ENCODE data around the gene CELSR1.
A peak's percentile ranks its signal among the peaks of the same experiment; 100 is the strongest.

Gene CELSR1

DNA sequence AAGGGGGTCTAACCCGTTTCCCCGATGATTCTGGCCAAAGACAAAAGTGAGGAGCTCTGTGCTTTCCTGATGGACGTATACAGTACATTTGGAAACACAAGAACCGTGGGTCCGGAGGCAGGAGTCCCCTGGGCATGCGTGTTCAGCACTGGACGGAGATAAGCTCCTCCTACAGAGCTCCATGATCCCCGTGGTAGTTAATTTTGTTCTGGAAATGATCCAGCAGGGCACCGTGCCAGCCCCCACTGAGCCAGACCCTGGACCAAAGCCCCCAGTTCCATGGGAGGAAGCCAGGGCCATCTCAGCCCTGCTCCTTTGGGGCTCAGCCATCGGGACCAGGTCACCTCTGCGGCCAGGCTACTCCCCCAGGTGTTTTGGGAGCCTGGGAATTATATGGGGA, 118.6 kb downstream of the CELSR1 start:
- Histone ChIP-seq H3K9me3 (no peaks in the 10 kb centered on the region), H3K4me3 (ENCODE audit: low read depth, low read length) (peak overlapping the region; percentile 24), H3K36me3 (no peaks in the 10 kb centered on the region), H3K4me1 (peaks cover 3% of the 10 kb centered on the region), H3K27me3 (no peaks in the 10 kb centered on the region)
- TF ChIP-seq, protein P1, sequence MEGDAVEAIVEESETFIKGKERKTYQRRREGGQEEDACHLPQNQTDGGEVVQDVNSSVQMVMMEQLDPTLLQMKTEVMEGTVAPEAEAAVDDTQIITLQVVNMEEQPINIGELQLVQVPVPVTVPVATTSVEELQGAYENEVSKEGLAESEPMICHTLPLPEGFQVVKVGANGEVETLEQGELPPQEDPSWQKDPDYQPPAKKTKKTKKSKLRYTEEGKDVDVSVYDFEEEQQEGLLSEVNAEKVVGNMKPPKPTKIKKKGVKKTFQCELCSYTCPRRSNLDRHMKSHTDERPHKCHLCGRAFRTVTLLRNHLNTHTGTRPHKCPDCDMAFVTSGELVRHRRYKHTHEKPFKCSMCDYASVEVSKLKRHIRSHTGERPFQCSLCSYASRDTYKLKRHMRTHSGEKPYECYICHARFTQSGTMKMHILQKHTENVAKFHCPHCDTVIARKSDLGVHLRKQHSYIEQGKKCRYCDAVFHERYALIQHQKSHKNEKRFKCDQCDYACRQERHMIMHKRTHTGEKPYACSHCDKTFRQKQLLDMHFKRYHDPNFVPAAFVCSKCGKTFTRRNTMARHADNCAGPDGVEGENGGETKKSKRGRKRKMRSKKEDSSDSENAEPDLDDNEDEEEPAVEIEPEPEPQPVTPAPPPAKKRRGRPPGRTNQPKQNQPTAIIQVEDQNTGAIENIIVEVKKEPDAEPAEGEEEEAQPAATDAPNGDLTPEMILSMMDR (IDR thresholded peaks at IDR 0.05; ENCODE audit: low read depth, low read length): no peak
- DNase-seq: peak; percentile 70

DNA sequence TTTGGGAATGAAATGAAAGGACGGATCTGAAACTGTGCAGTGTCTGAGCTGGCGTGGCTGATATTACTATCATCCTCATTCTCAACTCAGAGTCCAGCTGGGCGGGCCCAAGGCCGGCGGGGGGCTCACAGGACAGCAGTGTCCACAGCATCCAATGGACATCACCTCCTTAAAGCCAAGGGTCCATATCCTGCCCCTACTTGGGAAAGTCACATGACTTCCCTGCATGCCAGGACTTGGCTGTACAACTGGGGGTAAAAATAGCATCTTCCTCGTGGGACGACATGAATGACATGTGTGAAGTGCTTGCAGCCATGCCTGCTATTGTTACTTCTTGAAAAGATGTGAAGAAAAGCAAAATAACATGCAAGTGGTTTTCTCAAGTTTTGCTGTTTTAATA, 119.7 kb downstream of the CELSR1 start:
- H3K27me3 ChIP-seq: no peaks in the 10 kb centered on the region
- TF ChIP-seq, protein P1 (IDR thresholded peaks at IDR 0.05; ENCODE audit: low read depth, low read length): no peak
- H3K36me3 ChIP-seq: no peaks in the 10 kb centered on the region
- no peaks in the 10 kb centered on the region for H3K9me3 ChIP-seq
- H3K4me1 ChIP-seq: peaks cover 3% of the 10 kb centered on the region
- no peak overlapping the region for H3K4me3 ChIP-seq (ENCODE audit: low read depth, low read length)
- DNase-seq: no peak

DNA sequence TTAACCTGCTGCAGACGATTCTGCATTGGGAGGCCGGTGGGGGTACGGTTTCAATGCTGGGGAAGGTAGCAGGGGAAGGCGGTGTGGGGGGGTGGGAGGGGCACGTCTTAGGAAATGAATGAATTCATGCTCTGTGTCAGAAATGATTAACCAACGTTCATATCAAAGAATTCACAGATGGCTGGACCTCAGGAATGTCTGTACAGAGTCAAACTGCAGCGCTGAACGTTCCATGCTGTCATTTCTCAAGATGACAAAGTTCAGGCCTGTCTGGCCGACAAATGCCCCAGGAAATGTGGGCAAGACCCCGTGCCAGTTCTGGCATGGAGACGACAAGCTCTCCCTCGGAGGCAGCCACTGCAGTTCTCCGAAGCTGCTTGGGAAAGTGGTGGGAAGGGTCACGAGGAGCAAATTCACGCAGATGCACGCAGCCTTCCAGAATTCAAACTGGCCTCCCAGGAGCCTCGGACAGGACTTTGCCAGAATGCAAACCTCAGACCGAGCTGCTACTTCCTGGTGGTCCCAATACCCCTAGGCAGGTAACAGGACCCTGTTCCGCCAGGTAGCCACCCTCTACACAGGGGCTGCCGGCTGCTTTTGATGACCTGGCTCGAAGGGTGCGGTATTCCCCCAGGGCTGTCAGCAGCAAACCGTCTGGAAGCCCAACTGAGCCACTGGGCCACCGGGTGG, 120.4 kb downstream of the CELSR1 start:
- Histone ChIP-seq H3K9me3 (no peaks in the 10 kb centered on the region), H3K4me1 (peaks cover 3% of the 10 kb centered on the region), H3K36me3 (no peaks in the 10 kb centered on the region), H3K27me3 (no peaks in the 10 kb centered on the region), H3K4me3 (ENCODE audit: low read depth, low read length) (no peak overlapping the region)
- TF ChIP-seq, protein P1 (IDR thresholded peaks at IDR 0.05; ENCODE audit: low read depth, low read length): no peak
- no peak for DNase-seq

DNA sequence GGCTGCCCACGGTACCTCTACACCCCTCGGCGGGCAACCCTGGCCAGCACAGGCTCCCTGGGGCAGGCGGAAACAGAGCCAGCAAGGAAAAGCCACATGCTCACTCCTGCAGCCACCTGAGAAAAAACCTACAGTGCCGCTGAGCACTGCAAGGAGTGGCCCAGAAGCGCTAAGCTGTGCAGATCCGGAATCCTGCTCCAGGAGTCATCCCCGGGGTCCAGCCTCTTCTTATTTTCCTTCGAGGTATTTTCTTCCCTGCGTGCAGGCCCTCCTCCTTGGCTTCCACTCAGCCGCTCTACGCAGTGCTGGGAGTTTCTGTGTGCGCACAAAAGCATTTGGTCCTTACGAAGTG, 120.9 kb downstream of the CELSR1 start:
- H3K4me3 ChIP-seq (ENCODE audit: low read depth, low read length): no peak overlapping the region
- H3K36me3 ChIP-seq: no peaks in the 10 kb centered on the region
- no peak for DNase-seq
- H3K9me3 ChIP-seq: no peaks in the 10 kb centered on the region
- peaks cover 3% of the 10 kb centered on the region for H3K4me1 ChIP-seq
- TF ChIP-seq, protein P1 (IDR thresholded peaks at IDR 0.05; ENCODE audit: low read depth, low read length): no peak
- no peaks in the 10 kb centered on the region for H3K27me3 ChIP-seq

DNA sequence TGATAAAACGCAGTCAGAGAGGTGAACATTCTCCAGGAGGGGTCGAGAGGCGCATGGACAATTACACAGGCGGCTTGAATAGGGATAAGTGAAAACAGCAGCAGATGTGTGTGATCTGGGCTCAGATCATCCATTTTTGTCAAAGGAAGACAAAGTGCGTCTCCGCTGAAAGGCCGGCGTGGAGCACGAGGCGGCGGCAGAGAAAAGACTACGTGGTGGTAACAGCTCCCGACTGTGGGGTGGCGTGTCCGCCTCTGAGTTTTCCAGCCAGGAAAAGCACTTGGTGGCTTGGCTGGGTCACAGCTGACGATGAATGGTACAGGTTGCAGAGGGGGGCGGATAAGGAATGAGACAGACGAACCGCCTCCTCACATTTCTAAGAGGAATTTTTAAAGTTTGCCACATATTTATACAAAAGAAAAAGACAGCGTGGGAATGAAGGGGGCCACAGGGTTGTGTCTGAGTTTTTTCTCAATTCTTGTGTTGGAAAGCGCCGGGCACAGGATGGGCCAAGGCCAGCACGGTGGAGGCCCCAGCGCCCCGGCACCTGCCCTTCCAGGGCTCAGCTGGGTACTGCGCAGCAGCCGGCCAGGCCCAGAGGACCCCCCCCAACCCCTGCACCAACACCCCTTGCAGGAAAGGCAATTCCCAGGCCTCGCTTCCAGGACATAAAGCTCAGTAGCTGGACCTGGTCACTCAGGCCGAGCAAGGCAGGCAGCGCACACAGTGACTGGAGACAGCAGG, 121.5 kb downstream of the CELSR1 start:
- no peak overlapping the region for H3K4me3 ChIP-seq (ENCODE audit: low read depth, low read length)
- DNase-seq: no peak
- TF ChIP-seq, protein P1 (IDR thresholded peaks at IDR 0.05; ENCODE audit: low read depth, low read length): no peak
- H3K27me3 ChIP-seq: no peaks in the 10 kb centered on the region
- no peaks in the 10 kb centered on the region for H3K9me3 ChIP-seq
- H3K36me3 ChIP-seq: no peaks in the 10 kb centered on the region
- peaks cover 3% of the 10 kb centered on the region for H3K4me1 ChIP-seq

DNA sequence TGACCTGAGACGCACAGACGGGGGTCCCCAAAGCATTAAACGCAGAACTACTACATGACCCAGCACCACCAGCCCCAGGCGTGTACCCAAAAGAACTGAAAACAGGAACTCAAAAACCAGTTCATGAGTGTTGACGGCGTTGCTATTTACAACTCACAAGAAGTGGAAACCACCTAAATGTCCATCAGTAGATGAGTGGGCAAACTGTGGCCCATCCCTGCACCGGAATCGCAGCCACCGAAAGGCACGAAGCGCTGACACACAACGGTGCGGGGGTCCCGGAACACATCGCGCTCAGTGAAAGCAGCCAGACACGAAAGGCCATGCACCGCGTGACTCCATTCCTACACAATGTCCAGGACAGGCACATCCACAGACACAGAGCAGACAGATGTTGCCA, 122.7 kb downstream of the CELSR1 start:
- Histone ChIP-seq H3K9me3 (no peaks in the 10 kb centered on the region; the same call in 1 of the 2 replicates), H3K4me3 (ENCODE audit: low read depth, low read length) (no peak overlapping the region), H3K27me3 (no peaks in the 10 kb centered on the region), H3K4me1 (peaks cover 3% of the 10 kb centered on the region), H3K36me3 (no peaks in the 10 kb centered on the region)
- no peak for DNase-seq
- TF ChIP-seq, protein P1 (IDR thresholded peaks at IDR 0.05; ENCODE audit: low read depth, low read length): no peak
